GM19395 (cell line): ENCODE measurements around the gene PAQR6.

Source experiments
- ATAC-seq: cut with Tn5 transposase; IDR thresholded peaks from one replicate; pipeline ENCODE4 v1.9.1; 2021; ENCODE audit warnings: mild to moderate bottlenecking, moderate library complexity; ENCODE audit not compliant: unreplicated experiment

Gene PAQR6, protein sequence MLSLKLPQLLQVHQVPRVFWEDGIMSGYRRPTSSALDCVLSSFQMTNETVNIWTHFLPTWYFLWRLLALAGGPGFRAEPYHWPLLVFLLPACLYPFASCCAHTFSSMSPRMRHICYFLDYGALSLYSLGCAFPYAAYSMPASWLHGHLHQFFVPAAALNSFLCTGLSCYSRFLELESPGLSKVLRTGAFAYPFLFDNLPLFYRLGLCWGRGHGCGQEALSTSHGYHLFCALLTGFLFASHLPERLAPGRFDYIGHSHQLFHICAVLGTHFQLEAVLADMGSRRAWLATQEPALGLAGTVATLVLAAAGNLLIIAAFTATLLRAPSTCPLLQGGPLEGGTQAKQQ

DNA sequence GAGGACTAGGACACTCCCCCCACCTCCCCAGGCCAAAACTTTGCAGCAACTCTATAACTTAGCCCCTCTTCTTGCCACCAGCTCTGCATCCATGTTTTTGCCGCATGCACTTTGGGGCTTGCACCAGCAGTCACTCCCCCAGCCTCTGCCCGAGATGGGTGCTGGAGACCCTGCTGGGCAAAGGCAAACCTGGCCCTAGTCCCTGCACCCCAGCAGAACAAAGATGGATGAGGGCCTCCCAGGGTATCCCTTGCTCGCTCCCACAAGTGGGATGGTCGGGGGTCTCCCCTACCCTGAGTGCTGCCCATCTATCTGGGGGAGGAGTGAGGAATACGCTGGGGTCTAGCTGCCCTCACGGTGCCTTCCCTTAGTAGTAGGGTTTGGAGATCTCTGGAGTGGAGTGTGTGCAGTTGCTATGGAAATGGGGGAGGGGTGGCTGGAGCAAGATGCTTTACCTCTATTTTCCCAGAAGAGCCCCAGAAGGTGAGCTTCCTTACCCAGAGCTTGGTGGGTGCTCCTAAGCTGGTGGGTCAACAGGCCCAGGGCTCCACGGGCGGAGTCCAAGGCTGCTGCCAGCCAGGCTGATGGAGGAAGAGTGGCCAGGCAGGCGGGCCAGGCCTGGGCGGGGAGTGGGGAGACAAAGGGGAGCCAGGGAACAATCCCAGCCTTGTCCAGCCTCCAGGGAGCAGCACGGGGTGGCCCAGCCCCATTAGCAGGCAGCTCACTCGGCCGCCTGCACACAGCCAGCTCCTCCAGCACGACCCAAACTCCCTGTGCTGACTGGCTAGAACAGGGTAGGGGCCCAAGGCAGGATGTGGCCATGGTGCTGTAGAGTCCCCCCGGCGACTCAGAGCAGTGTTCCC lies at the start of gene PAQR6:
TSS of gene PAQR6 (minus strand) at position 597 of the 863 bp plus-strand sequence. CDS start 1,325 bp downstream, outside the sequence.
- ATAC-seq = no peak

DNA sequence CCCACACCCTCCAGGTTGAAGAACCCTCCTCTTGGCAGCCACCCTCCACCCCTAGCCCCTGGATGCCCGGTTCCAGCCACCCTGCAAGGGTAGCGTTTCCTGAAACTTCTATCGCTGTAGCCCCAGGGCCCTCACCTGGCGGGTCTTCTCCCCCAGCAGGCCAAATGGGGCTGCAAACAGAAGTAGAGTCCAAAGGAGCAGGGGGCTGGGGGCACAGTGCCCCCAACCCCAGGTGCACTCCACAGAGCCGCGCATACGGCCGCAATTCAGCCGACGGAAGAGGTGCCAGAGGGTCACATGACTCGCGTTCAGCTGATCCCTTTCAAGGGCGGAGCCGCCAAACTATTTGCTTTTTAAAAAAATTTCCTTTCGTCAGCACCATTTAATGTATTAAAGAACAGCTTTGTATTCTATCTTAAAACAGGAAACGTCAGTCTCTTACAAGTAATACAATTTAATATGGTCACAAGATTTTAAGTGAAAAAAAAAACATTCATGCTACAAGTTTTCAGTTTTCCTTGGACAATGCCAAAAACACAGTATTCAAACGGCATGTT lies 47.6 kb upstream of the PAQR6 start, which contains the start of gene GLMP:
TSS of gene GLMP (minus strand) at position 289 of the 557 bp plus-strand sequence. CDS start at position 255, 34 bp downstream.
- ATAC-seq = no peak

DNA sequence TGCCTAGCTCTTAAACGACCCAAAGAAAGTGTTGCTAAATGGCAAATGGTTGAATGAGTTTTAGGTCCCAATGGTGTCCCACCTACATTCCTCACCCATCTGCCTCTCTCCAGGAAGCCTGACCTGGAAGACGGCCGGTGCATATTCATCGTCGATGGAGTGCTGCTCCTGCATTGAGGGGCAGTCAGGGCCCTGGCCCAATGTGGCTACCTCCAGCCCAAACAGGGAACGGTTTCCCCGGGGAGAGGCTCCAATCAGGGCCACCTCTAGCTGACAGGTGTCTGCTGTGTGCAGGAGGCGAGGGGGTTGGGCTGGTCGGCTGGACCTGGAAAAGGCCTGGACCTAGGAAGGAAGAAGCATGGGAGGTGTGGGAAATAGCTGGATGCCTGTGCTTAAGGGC lies 46.0 kb upstream of the PAQR6 start:
- no peak for ATAC-seq

DNA sequence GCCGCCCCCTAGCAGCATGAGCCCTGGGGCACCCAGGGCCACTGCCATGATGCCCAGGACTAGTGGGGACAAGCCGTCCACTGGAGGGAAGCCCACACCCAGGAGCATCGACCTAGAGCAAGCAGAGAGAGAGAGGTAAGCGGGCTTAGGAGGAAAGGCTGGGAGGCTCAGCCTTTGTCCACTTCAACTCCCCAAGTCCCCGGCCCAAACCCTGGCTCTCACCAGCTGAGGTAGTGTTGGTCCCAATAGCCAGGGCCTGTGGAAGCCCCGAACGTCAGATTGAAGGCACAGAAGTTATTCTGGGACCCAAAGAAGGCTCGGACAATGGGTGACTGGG lies 45.2 kb upstream of the PAQR6 start:
- ATAC-seq = no peak

DNA sequence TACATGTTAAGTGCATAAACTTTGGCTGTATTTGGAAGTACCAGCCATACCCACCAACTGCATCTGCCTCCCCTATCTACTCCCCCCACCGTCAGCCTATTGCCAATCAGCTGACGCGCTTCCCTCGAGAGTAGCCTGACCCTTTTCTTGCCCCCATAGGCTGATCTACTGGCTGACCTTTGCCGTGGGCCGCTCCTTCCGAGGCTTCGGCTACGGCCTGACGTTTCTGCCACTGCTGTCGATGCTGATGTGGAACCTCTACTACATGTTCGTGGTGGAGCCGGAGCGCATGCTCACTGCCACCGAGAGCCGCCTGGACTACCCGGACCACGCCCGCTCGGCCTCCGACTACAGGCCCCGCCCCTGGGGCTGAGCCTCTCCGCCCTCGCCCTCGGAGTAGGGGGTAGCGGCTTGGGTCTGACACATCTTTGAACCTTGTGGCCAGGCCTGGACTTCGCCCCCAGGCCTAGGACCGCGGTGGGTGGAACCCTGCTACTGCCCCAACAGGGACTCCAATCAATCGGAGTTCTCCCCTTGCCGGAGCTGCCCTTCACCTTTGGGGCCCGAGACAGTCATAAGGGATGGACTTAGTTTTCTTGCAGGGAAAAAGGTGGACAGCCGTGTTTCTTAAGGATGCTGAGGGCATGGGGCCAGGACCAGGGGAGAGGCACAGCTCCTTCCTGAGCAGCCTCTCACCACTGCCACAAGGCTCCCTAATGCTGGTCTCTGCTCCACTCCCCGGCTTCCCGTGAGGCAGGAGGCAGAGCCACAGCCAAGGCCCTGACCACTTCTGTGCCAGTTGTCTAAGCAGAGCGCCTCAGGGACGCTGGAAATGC lies 43.6 kb upstream of the PAQR6 start:
- ATAC-seq = peak; percentile 56

DNA sequence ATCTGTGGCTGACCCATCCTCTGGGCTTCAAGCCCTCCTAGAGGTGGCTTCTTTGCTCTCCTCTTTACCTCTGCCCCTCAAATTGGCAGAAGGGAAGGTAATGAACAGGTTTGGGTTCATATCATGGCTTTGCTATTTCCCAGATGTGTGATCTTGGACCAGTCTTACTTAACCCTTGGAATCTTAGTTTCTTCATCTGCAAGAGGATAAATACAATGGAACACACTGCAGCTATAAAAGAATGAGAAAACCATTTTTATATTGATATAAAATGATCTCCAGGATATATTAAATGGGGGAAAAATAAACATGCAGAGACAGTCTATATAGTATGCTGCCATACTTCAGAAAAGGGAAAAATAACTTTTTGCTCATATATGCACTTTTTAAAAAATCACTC lies 42.0 kb upstream of the PAQR6 start:
- no peak for ATAC-seq

DNA sequence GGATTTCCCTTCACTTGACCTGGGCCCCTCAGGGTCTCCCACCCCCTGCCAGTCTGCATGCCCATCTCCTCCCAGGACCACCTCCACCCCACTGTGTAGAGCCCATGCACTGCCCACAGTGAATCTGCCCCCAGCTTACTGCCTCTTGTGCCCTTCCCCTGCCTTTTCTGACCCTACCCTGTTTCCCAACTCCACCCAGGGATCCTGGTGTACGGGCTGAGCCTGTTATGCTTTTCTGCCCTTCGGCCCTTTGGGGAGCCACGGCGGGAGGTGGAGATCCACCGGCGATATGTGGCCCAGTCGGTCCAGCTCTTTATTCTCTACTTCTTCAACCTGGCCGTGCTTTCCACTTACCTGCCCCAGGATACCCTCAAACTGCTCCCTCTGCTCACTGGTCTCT lies 38.2 kb upstream of the PAQR6 start:
- ATAC-seq = no peak

DNA sequence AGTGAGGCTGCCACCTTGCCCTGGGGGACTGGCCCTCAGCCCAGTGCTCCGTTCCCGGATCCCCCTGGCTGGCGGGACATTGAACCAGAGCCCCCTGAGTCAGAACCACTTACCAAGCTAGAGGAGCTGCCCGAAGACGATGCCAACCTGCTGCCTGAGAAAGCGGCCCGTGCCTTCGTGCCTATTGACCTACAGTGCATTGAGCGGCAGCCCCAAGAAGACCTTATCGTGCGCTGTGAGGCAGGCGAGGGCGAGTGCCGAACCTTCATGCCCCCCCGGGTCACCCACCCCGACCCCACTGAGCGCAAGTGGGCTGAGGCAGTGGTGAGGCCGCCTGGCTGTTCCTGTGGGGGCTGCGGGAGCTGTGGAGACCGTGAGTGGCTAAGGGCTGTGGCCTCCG lies 37.6 kb upstream of the PAQR6 start:
- no peak for ATAC-seq

DNA sequence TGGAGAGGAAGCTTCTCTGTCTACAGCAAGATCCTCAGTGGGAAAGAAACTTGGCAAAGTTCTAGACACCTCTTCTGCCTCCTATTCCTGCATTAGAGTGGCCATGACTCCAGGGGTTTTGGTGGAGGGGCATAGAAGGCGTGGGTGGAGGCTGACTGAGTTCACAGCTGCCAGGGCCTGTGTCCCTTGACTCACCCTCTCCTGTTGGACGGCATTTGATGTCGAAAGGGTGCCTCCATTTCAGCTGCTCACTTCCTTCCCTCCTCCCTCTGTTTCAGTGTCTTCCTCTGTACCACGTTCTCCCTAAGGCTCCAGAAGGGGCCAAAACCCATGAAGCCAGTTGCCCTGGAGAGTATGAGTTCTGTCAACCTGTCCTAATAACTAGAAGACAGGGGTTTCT lies 36.9 kb upstream of the PAQR6 start:
- ATAC-seq = no peak

DNA sequence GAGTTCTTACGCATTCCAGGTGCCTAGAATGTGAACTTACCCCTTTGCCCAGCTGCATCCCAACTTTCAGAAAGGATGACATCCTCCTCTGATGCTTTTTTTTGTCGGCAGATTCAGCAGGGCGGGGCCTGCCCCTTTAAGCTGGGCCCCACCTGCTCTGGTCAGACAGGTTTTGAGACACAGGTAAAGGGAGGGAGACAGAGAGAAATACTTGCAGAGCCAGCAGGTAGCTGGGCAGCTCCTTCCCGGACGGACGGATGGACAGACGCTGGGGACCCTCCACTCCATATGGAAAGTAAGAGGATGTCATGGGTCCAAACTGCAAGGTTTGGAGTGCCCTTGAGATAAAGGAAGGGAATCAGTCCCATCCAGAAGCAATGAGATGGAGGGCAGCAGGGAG lies 36.3 kb upstream of the PAQR6 start, which contains the start of gene TMEM79:
TSS of gene TMEM79 (plus strand) at position 214 of the 400 bp plus-strand sequence. CDS start 902 bp downstream, outside the sequence.
- no peak for ATAC-seq

DNA sequence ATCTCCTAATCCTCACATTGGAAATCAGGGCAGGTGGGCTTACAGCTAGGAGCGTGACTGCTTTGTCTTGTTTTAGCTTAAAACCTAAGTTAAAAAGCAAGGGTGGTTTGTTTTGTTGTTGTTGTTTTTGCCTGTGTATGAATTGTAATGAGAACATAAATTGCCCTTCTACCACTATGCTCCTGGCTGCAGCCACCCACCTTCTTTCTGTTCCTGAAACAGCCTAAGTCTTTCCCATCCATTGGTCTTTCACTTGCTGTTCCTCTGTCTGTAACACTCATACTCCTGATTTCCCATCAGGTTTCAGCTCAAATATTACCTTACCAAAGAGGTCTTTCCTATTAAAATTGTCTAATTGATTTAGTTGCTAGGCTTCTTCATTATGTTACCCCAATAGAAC lies 35.7 kb upstream of the PAQR6 start:
- no peak for ATAC-seq

DNA sequence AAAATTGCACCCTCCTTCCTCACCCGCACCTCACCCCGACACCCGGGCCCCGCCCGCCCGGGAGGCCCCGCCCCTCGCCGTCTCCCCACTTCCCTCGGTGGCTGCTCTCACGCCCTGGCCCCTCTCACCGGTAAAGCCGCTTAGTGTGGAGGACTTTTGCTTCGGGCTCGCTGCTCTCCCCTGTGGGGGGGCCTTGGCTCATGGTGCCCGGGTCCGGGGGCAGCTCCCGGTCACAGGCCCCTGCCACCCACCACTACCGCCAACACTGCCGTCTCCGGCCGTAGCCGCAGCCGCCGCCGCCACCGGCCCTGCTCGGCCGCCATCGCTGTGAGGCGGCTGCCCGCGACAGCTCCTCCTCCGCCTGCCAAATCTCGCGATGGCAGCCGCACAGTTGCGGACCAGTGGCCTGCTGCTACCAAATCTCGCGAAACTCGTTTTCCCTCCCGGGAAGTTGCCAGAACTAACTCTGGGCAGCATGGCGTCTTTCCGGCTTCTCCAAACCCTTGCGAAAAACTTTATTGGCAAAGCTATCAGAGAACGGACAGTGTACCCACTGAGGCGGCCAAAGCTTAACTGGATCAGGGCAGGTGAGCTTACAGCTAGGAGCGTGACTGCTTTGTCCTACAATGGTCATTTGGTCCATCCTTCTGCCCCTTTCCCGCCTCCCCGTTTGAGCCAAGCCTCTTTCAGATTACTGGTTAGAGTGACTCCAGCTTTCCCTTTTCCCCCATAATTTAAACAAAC lies 34.8 kb upstream of the PAQR6 start, which contains the start of gene SMG5:
TSS of gene SMG5 (minus strand) at position 347 of the 744 bp plus-strand sequence. CDS start at position 202, 145 bp downstream.
- ATAC-seq = peak; percentile 83

DNA sequence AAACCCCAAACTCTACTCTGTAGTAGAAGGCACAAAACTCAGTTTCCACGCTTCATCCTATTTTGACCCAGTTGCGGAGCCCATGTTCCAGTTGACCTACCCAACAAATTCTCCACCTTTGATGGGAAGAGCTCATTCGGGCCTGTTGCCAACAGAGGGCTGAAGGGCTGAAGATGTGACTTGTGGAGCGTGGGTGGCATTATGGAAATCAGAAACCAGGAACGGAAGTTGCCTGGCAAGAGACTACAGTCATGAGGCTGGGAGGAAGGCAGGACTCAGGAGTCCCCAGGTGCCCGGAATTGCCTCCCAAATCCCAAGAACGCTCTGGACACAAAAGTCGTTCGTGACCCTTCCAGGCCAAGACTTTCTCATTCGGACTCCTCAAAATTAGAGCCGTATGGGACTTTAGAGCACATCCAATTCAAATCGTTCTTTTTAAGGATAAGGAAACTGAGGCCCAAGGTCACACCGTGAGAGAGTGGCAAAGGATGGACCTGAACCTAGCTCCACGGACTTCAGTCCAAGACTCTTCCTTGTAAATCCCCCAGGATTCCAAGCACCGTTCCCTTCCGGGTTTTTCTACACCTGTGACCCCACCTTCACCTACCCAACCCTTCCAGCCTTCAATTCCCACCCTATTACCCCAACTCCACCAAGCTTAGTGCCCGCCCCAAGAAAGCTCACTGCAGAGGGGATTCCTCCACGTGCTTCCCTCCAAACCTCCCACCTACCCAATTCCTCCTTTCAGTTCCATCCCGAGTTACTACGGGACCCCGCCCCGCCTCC lies 34.0 kb upstream of the PAQR6 start:
- peak; percentile 2 for ATAC-seq

DNA sequence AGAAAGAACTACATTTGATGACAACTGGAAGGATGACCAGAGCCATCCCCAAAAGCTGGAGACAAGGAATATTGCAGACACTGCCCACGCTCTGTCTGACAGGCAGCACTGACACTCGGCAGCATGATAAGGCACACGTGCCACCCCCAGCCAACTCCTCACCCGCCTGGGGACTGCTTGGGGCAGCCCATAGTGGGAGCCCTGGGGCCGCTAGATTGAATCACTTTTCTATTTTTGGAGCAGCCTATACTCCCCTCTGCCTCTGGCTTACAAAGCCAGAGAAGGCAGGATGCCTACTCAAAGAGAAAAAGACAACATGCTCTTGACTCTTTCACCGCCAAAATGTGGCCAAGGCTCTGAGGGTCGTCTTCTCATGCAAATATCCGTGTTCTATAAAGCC lies 33.4 kb upstream of the PAQR6 start:
- ATAC-seq = peak; percentile 48

DNA sequence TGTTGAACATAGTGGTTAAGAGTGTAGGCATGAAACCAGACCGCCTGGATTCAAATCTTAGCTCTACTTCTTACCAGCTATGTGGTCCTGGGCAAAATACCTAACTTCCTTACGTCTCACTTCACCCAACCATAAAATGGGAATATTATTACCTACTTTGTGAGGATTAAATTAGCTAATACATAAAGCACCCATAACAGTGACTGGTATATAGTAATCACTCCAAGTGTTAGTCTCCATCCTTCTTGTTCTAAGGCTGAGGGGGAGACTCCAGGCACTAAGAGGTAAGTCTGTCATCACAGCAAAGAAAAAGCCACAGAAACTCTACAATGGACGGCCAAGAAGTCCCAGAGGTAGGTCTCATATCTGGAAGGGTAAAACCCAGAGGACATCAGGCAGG lies 32.0 kb upstream of the PAQR6 start:
- ATAC-seq = no peak

DNA sequence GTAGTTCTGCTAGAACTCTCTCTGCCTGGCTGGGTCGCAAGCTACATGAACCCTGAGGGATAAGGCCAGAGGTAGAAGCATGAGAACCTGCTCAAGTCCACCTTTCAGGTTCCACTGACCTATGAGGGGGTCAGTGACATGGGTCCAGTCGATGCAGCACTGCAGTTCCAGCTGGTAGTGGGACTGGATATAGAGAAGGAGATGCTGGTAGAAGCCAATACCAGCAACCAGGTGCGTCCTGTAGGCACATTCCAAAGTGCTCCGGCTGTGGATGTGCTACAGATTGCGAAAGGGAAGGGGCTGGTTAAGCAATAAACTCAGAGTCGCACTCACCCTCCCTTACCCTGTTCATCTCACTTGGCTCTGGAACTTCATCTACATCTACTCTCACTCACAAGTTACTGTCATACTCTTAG lies 29.1 kb upstream of the PAQR6 start:
- no peak for ATAC-seq

DNA sequence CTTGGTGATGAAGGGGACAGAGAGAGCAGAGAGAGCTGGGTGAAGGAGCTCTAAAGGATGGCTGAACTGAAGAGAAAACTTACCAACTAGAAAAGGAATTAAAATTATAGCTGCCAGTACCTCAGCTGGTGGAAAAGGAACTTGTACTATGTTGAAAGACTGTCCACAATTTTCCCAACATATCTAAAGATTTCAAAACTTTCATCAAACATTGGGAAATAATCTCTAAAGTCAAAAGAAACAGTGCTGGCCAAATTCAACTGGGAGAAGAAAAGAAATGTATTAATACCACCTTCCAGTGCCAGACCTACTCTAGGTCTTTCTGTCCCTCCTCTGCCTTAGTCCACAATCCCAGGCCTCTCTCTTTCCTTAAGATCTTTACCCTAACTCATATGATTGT lies 28.7 kb upstream of the PAQR6 start:
- ATAC-seq = no peak

DNA sequence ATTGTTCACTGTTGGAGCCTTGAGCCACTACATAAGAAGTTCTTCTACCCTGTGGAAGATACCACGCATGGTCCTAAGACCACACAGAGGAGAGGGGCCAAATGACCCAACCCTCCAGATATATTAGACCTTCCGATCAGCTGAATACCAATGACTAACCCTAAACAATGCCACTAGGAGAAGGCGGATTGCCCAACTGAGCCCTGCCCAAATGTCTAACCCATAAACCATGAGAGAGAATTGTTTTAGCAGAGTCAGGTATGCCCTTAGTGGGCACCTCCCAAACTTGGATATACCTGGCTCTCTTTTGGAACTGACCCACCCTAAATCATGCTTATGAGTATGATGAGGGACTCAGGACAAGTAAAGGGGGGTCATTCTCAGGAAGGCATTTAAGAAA lies 22.5 kb upstream of the PAQR6 start:
- no peak for ATAC-seq

DNA sequence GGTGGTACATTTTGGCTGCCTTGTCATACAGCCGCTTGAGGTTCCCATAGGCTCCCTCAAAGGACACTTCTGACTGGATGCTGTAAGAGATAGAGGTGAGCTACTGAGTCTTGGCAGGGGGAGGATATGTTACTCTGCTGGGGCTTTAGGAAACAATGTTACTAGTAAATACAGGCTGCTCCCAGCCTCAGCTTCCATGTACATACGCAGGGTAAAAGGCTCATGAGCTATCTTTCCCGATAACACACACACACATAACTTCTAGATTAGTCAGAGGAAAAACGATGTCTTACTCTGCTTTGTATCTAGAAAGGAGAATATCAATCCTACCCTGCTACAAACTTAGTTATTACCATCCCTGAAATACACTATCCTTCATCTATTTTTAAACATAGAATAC lies 20.5 kb upstream of the PAQR6 start:
- ATAC-seq = no peak
